A375 (cell line): ENCODE results near the gene PPP1CB. TPM values are rescaled to one million over a fixed set of nuclear protein-coding genes. Genes with fewer than 3 reads are reported as not detected.

Experiments used
- total RNA-seq: library from RNA; depleted of rRNA; stranded (reverse); fragments of >200 nt; shearing (Covaris generic); gene quantifications from 2 replicates; pipeline ENCODE4 v1.2.3, GENCODE V29; 2014; rRNA removed

Gene PPP1CB
- 67.7 and 82.4 TPM in 2 replicates for total RNA-seq

GRCh38 chr2:28751252-28751955 lies at the start of gene PPP1CB:
PPP1CB (plus strand) TSS chr2:28751830; CDS start chr2:28752125, 295 bp downstream.

GRCh38 chr2:28810384-28811285 lies 59.0 kb downstream of the PPP1CB start, which contains the start of gene SPDYA:
SPDYA (plus strand) TSS chr2:28810834; CDS start chr2:28816015, 5,181 bp downstream.

Other genes with a start within 250 kb of the PPP1CB start
- gene SPDYA, start 59.0 kb downstream of the PPP1CB start, total RNA-seq: 0.49 and 1.6 TPM in 2 replicates
- 14.0 and 14.6 TPM in 2 replicates for gene TRMT61B, start 118.5 kb downstream of the PPP1CB start, total RNA-seq
- 106 and 151 TPM in 2 replicates for gene WDR43, start 142.8 kb downstream of the PPP1CB start, total RNA-seq
- 0.08 TPM in 1 of 2 replicates, not detected in the other for gene TOGARAM2, start 229.5 kb downstream of the PPP1CB start, total RNA-seq